NCI-H226 (cell line): ENCODE results near the gene HIRA.
"Not testable (repeated sequence)": the region's sequence is repeated elsewhere in the genome, so short reads cannot be mapped to it uniquely, and the experiment has no call there.

Experiments used
- DNase-seq: peaks from one replicate; pipeline ENCODE4 v3.0.0-alpha.2; 2015

HIRA gene

DNA sequence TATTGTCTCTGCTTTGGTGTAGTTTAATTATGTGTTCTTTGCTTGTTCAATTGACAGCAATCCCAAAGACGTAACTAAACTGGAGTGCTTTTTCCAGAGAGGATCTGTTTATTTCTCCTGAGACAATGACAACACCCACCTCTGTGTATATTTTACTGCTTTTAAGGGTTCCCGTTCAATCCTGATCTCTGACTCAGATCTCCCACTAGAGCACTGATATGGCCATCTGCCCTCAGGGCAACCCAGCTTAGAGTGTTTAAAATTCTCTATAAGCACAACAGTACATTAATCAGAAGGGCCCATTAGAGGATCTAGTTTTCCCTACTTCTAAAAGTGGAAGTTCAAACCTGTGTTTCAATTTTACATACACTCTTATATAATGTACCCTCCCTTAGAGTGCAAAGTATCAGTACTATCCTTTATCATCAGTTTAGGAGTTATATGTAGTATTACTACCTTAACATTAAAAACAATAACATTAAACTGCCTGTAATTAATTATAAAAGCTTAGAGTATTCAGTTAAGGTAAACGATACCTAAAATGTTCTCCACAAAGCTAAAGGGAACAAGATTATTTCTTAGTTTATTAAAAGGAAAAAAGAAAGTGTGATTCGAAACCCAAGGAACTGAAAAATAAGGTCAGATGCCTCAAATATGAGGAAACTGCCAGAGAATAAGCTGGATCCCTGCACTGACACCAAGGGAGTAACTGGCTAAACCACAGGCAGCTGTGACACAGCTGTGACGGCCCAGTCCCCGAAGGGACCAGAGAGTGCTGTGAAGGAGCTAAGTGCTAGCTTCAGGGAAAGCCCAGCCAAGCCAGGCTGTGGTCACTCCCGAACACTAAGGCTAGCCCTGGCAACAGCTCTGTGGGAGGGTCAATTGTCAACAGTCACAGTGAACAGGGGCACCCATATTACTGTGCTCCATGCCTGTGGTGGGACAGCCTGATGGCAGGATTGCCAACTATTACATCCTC, 32.2 kb upstream of the HIRA start:
- DNase-seq: no peak

- DNase-seq: no peak
Observed at GRCh38 chr22:19463008-19463407, 31.5 kb upstream of the HIRA start.

DNA sequence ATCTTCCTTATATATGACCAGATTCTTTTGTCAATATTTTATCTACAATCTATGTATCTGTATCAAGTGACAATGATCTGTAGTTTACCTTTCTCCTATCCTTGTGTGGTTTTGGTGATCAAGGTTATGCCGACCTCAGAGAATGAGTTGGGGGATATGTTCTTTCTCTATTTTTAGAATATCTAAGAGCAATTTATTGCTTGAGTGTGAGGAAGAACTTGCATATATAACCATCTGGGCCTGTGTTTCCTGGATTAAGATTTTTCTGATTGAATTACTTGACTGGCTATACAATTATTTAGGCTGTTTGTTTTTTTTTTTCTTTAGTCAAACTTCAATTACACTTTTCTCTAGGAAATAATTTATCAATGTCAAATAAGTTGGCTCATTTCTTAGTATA, 30.0 kb upstream of the HIRA start:
- no peak for DNase-seq

GRCh38 chr22:19460036-19460435, 28.5 kb upstream of the HIRA start:
- DNase-seq: no peak

- DNase-seq: no peak
Observed at GRCh38 chr22:19457828-19458428, 26.4 kb upstream of the HIRA start.

- no peak for DNase-seq
Observed at GRCh38 chr22:19456541-19456940, 25.0 kb upstream of the HIRA start.

DNA sequence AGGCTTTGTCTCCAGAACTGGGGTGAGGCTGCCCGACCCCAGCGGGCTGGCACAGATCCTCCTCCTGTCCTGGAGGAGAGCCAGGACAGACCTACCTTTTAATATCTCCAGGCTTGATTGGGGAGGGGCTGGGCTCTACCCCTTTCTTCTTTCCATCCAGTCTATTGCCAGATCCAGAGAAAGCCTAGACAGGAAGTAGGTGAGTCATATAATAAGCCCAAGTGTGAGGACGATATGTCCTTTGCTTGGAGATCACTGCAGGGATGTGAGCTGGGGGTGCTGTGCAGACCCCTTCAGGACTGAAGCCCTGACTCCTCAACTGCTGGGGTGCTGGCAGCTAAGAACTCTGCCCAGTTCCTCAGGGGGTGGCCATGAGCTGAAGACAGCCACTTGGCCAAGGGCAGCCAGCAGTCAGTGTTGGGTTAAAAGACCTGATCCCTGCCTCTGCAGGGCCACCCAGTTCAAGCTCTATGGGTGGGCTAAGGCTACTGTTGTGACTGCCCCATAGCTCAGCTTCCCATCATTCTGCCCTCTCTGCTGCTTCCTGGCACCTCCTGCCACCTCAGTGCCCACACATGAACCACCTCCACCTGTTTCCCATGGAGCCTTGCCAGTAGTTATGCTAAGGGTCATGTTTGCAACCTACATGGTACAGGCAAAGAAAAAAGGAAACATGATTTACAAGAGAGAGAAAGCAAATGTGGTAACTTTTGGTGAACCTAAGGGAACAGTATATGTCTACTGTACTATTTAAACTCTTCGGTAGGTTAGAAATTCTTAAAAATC, 24.2 kb upstream of the HIRA start:
- no peak for DNase-seq

- DNase-seq: no peak
Observed at GRCh38 chr22:19455033-19455432, 23.5 kb upstream of the HIRA start.

GRCh38 chr22:19454156-19454555, 22.6 kb upstream of the HIRA start:
- DNase-seq: no peak

DNA sequence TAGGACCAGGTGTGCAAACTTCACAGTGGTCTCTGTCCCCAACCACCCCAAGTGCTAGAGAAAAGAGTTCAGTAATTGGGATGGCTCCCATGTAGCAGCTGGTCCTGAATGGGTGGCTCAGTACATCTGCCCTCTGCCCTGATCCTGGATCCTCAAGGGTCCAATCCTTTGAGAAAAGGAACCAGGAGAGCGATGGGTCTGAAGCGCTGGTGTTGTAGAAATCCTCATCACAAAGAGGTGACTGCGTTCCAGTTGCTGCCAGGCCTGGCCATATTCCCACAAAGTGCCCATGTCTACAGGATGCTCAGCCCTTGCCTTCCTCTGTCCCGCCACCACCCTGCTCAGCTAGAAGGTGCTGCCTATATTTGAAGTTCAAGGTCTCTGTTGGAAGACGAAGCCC, 22.2 kb upstream of the HIRA start:
- DNase-seq: no peak

DNA sequence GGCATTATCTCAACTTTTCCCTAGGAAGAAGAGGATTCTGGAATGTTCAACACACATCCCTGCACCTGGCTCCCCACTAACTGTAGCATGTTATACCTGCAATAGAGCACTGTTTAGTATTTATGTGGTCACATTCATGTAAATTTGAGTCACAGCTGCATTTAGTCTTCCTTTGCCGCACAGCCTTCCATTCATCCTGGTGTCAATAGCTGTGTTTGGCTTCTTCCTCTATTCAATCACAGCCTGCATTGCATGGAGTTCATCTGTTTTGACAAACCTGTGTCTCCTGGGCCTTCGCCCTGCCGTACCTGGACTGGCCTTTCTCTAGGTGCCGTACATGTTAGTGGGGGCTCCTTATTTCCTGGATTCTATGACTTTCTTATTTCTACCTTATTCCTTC, 20.0 kb upstream of the HIRA start:
- DNase-seq: no peak

DNA sequence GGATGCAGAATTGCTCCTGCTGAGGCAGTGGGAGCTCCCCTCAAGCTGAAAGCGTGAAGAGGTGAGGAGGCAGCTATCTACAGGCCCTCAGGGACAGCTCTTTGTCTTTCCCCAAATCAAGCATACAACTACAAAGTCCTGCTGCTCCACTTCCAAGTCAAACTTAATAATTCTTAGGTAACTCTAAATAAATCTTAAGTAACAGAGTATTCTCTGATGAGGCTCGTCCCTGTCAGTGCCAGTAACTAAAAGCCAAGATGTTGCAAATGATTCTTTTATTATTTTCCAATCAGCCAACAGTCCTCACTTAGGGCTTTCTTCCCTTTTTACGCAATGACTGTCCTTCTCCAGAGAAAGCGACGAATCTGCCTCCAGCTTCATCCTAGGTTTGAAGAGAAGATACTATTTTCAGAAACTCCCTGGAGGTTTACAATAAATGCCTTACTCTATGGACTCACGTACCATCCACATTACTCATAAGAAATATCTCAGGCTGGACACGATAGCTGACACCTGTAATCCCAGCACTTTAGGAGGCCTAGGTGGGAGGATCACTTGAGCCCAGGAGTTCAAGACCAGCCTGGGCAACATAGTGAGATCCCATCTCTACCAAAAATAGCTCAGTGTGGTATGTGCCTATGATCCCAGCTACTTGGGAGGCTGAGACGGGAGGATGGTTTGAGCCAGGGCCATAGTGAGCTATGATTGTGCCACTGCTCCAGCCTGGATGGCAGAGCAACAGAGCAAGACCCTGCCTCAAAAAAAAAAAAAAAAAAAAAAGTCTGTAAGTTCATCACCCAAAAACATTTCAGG, 19.0 kb upstream of the HIRA start:
- no peak for DNase-seq

GRCh38 chr22:19449422-19449767, 17.9 kb upstream of the HIRA start:
- DNase-seq: no peak

- no peak for DNase-seq
Observed at GRCh38 chr22:19448739-19449421, 17.3 kb upstream of the HIRA start.

- no peak for DNase-seq
Observed at GRCh38 chr22:19448076-19448607, 16.6 kb upstream of the HIRA start.

- DNase-seq: peak; percentile 73
Observed at GRCh38 chr22:19447330-19448075, 16.0 kb upstream of the HIRA start, which contains the start of gene C22orf39. Gene C22orf39, minus strand, starts transcription at chr22:19447711. Its CDS starts 23 bp downstream, at chr22:19447688.

DNA sequence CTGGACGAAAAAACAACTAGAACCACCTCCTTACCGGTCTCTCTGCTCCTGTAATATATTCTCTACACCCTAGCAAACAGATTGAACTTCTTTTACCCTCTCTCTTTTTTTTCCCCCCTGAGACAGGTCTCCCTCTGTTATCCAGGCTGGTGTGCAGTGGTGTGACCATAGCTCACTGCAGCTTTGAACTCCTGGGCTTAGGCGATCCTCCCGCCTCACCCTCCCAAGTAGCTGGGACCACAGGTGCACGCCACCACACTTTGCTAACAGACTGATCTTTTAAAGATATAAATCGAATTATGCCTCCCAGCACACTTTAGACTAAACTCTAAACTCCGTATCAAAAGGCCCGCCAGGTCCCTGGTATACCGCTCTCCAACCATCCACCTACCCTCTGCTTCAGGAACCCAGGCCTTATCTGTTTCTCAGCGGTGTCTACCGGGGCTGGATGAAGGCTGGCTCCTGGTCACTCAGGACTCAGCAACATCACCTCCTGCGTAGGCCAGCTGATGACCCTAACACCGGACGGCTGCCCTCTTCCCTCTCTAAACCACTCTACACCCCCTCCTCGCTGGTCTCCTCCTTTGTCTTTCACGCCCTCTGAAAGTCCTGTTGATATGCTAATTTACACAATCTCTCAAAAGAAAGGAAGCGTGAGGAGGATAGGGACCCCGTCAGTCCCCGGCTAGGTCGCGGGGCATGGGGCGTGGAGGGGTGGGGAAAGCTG, 15.2 kb upstream of the HIRA start:
- DNase-seq: no peak

DNA sequence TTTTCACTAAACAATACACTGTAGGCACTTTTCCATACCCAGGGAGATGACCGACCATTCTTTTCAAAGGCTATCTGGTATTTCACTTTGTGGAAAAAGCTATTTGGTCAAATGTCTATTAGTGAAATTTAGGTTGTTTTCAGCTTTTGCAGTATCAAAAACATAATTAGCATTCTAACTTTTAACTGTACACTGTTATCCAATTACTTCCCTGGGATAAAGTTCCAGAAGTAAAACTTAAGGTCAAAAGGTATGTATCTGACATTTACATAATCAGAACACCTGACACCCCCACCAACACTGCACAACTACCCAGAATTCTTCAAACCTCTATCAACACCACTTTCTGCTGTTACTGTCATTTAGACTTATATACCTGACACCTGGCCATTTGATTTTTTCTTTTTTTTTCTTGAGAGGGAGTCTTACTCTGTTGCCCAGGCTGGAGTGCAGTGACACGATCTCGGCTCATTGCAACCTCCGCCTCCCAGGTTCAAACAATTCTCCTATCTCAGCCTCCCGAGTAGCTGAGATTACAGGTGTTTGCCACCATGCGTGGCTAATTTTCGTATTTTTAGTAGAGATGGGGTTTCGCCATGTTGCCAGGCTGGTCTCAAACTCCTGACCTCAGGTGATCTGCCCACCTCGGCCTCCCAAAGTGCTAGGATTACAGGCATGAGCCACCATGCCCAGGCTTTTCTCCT, 13.9 kb upstream of the HIRA start:
- DNase-seq: not testable (repeated sequence)

- DNase-seq: no peak
Observed at GRCh38 chr22:19443544-19444211, 12.1 kb upstream of the HIRA start.
